Measurements from ENCODE around the gene DNASE1L1.
"Not testable (repeated sequence)": the region's sequence is repeated elsewhere in the genome, so short reads cannot be mapped to it uniquely, and the experiment has no call there.

Gene DNASE1L1

GRCh38 chrX:154396973-154397887 lies 11.8 kb downstream of the DNASE1L1 start (continued):
- TF ChIP-seq ZNF280C (tag by site-specific recombination; IDR thresholded peaks at IDR 0.05) (no peak), SP3 (tag by site-specific recombination; IDR thresholded peaks at IDR 0.05) (peak; percentile 49), ZNF777 (tag by site-specific recombination; IDR thresholded peaks at IDR 0.05; ENCODE audit: borderline replicate concordance) (0 out of 2 replicates have a peak, but pooled peaks have one; percentile 34)

- not testable (repeated sequence) for H3K4me3 ChIP-seq (ENCODE audit: low read depth, low read length); H3K4me1 ChIP-seq (ENCODE audit: control insufficient read depth, insufficient read depth, low read length); H3K9me3 ChIP-seq (ENCODE audit: control insufficient read depth, insufficient read depth, low read depth, low read length); H3K27ac ChIP-seq (ENCODE audit: extremely low read depth, low read depth, low read length)
- POLR2A ChIA-PET, result interaction anchor here (0.9 kb wide), 1 partner anchor 17 kb away, joined by 6 read pairs; the partner anchor contains the start of gene EMD
- CTCF ChIA-PET, result interaction anchor here (0.7 to 1.1 kb wide), 2 partner anchors 23 to 369 kb away, joined by 3 read pairs; no protein-coding TSS in a partner anchor
- peaks cover 0 to 26% of the 10 kb centered on the region in 2 experiments; a peak in 1 of 3 replicates for H3K36me3 ChIP-seq (ENCODE audit: control insufficient read depth in 2 of 2, insufficient read depth in 1 of 2, low read length in 2 of 2)
Measured at GRCh38 chrX:154396363-154396762, 12.7 kb downstream of the DNASE1L1 start.

GRCh38 chrX:154389812-154390747 lies 19.0 kb downstream of the DNASE1L1 start:
- H3K9me3 ChIP-seq (ENCODE audit: control insufficient read depth, insufficient read depth, low read depth, low read length); H3K4me1 ChIP-seq (ENCODE audit: control insufficient read depth, insufficient read depth, low read length); H3K36me3 ChIP-seq (ENCODE audit: control insufficient read depth in 2 of 2, insufficient read depth in 1 of 2, low read length in 2 of 2); CTCF ChIA-PET; H3K4me3 ChIP-seq (ENCODE audit: low read depth, low read length); H3K27ac ChIP-seq (ENCODE audit: extremely low read depth, low read depth, low read length); POLR2A ChIA-PET: not testable (repeated sequence)

- POLR2A ChIA-PET, CTCF ChIA-PET: not testable (repeated sequence)
Measured at GRCh38 chrX:154388649-154389048, 20.4 kb downstream of the DNASE1L1 start.

GRCh38 chrX:154388094-154388493 lies 21.0 kb downstream of the DNASE1L1 start:
- CTCF ChIA-PET; H3K9me3 ChIP-seq (ENCODE audit: control insufficient read depth, insufficient read depth, low read depth, low read length); POLR2A ChIA-PET; H3K27ac ChIP-seq (ENCODE audit: extremely low read depth, low read depth, low read length); H3K36me3 ChIP-seq (ENCODE audit: control insufficient read depth in 2 of 2, insufficient read depth in 1 of 2, low read length in 2 of 2); H3K4me3 ChIP-seq (ENCODE audit: low read depth, low read length); H3K4me1 ChIP-seq (ENCODE audit: control insufficient read depth, insufficient read depth, low read length): not testable (repeated sequence)

More at GRCh38 chrX:154388649-154389048, 20.4 kb downstream of the DNASE1L1 start:
- H3K9me3 ChIP-seq (ENCODE audit: control insufficient read depth, insufficient read depth, low read depth, low read length); H3K4me3 ChIP-seq (ENCODE audit: low read depth, low read length); H3K4me1 ChIP-seq (ENCODE audit: control insufficient read depth, insufficient read depth, low read length); H3K36me3 ChIP-seq (ENCODE audit: control insufficient read depth in 2 of 2, insufficient read depth in 1 of 2, low read length in 2 of 2); H3K27ac ChIP-seq (ENCODE audit: extremely low read depth, low read depth, low read length): not testable (repeated sequence)

GRCh38 chrX:154384284-154384892 lies 24.7 kb downstream of the DNASE1L1 start:
- Histone ChIP-seq H3K4me3 (ENCODE audit: low read depth, low read length) (no peak overlapping the region), H3K9me3 (ENCODE audit: control insufficient read depth, insufficient read depth, low read depth, low read length) (no peaks in the 10 kb centered on the region), H3K4me1 (ENCODE audit: control insufficient read depth, insufficient read depth, low read length) (no peaks in the 10 kb centered on the region), H3K27ac (ENCODE audit: extremely low read depth, low read depth, low read length) (no peak overlapping the region), H3K36me3 (ENCODE audit: control insufficient read depth in 2 of 2, insufficient read depth in 1 of 2, low read length in 2 of 2) (peaks cover 0 to 22% of the 10 kb centered on the region in 2 experiments; a peak in 2 of 3 replicates)
- ChIA-PET POLR2A (interaction anchor here (1.1 to 3.1 kb wide), 5 partner anchors 11 to 35 kb away, joined by 3 to 26 read pairs (median 5); partner anchors contain the start of genes DNASE1L1 and FLNA), CTCF (interaction anchor here (0.9 to 3.0 kb wide), 4 partner anchors 11 to 248 kb away, joined by 3 to 18 read pairs (median 6); partner anchors contain the start of gene FLNA)
- TF ChIP-seq SP7 (tag by site-specific recombination; IDR thresholded peaks at IDR 0.05), result no peak
- no peak for TF ChIP-seq WT1 (tag by site-specific recombination; IDR thresholded peaks at IDR 0.05)
- no peak for TF ChIP-seq ZNF280D (tag by site-specific recombination; IDR thresholded peaks at IDR 0.05)
- TF ChIP-seq SCRT1 (tag by site-specific recombination; IDR thresholded peaks at IDR 0.05; ENCODE audit: borderline replicate concordance), result peak; percentile 33; the same call in 1 of the 2 replicates
- TF ChIP-seq HIC1 (tag by site-specific recombination; IDR thresholded peaks at IDR 0.05), result 0 out of 2 replicates have a peak, but pooled peaks have one; percentile 23
- no peak for TF ChIP-seq ZNF548 (tag by site-specific recombination; IDR thresholded peaks at IDR 0.05)

Measured in HEK293 (cell line).